Measurements from ENCODE around the gene NQO1. TPM values are rescaled to one million over a fixed set of nuclear protein-coding genes. Genes with fewer than 3 reads are reported as not detected.

NQO1 gene
- total and polyA plus RNA-seq, 2 of the 8 experiments (the other 6 are each of a cell fraction or from before 2014, with no cell fraction given): 32.7 to 45.7 TPM

DNA sequence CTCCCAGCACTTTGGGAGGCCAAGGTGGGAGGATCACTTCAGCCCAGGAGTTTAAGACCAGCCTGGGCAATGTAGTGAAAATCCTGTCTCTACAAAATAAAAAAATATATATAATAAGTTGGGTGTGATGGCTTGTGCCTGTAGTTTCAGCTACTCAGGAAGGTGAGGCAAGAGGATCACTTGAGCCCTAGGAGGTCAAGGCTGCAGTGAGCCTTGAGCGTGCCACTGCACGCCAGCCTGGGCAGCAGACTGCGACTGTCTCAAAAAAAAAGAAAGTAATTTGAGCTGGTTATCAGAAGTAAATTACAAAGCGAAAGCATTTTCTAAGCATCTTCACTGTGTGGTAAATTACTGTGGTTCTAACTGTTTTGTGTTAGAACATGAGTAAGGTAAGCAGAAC is 66.2 kb downstream of the NQO1 start (continued):
- TF ChIP-seq CTCF (IDR thresholded peaks at IDR 0.05; ENCODE audit: control extremely low read depth in 1 of 3, insufficient read depth in 1 of 3, low read depth in 1 of 3, low read length in 3 of 3): no peak
- no peak for TF ChIP-seq RAD21 (IDR thresholded peaks at IDR 0.05 in 1 of 2, conservative IDR thresholded peaks at IDR 0.05 in 1 of 2; ENCODE audit: low read depth in 2 of 2, low read length in 2 of 2)
- TF ChIP-seq ZNF274 (IDR thresholded peaks at IDR 0.05; ENCODE audit: borderline replicate concordance, extremely low read depth, low read length): no peak
- TF ChIP-seq EP300 (IDR thresholded peaks at IDR 0.05; ENCODE audit: borderline replicate concordance in 1 of 2, low read depth in 2 of 2, low read length in 2 of 2): no peak
- no peak for TF ChIP-seq KDM1A (IDR thresholded peaks at IDR 0.05; ENCODE audit: borderline replicate concordance, low read length)

Other genes with a start within 250 kb of the NQO1 start
- 25.4 and 29.0 TPM in 2 replicates for gene NFAT5, start 160.6 kb downstream of the NQO1 start, total RNA-seq (2021; fragmentation: NEBNext Ultra II Directional; extraction: Animal tissue kit (Norgen Biotek cat#: 25700))
- gene NFAT5, start 160.6 kb downstream of the NQO1 start, polyA plus RNA-seq (2011; rRNA removed): 6.0 and 8.9 TPM in 2 replicates
- gene NOB1, start 28.4 kb upstream of the NQO1 start, total RNA-seq (2021; fragmentation: NEBNext Ultra II Directional; extraction: Animal tissue kit (Norgen Biotek cat#: 25700)): 88.2 and 92.5 TPM in 2 replicates
- gene NOB1, start 28.4 kb upstream of the NQO1 start, polyA plus RNA-seq (2011; rRNA removed): 108 and 127 TPM in 2 replicates
- gene WWP2, start 35.8 kb upstream of the NQO1 start, total RNA-seq (2021; fragmentation: NEBNext Ultra II Directional; extraction: Animal tissue kit (Norgen Biotek cat#: 25700)): 42.2 and 44.3 TPM in 2 replicates
- gene WWP2, start 35.8 kb upstream of the NQO1 start, polyA plus RNA-seq (2011; rRNA removed): 14.1 and 37.6 TPM in 2 replicates
- 0.92 and 1.4 TPM in 2 replicates for gene CLEC18A, start 224.8 kb upstream of the NQO1 start, total RNA-seq (2021; fragmentation: NEBNext Ultra II Directional; extraction: Animal tissue kit (Norgen Biotek cat#: 25700))
- 1.3 and 1.9 TPM in 2 replicates for gene CLEC18A, start 224.8 kb upstream of the NQO1 start, polyA plus RNA-seq (2011; rRNA removed)

Data from H1 (cell line).